GM18858 (cell line): Measurements from ENCODE around the gene DNAAF1.
"Not testable (repeated sequence)": the region's sequence is repeated elsewhere in the genome, so short reads cannot be mapped to it uniquely, and the experiment has no call there.

Experiments used
- ATAC-seq: cut with Tn5 transposase; IDR thresholded peaks from one replicate; pipeline ENCODE4 v1.9.1; 2021; ENCODE audit not compliant: unreplicated experiment

The DNAAF1 gene

DNA sequence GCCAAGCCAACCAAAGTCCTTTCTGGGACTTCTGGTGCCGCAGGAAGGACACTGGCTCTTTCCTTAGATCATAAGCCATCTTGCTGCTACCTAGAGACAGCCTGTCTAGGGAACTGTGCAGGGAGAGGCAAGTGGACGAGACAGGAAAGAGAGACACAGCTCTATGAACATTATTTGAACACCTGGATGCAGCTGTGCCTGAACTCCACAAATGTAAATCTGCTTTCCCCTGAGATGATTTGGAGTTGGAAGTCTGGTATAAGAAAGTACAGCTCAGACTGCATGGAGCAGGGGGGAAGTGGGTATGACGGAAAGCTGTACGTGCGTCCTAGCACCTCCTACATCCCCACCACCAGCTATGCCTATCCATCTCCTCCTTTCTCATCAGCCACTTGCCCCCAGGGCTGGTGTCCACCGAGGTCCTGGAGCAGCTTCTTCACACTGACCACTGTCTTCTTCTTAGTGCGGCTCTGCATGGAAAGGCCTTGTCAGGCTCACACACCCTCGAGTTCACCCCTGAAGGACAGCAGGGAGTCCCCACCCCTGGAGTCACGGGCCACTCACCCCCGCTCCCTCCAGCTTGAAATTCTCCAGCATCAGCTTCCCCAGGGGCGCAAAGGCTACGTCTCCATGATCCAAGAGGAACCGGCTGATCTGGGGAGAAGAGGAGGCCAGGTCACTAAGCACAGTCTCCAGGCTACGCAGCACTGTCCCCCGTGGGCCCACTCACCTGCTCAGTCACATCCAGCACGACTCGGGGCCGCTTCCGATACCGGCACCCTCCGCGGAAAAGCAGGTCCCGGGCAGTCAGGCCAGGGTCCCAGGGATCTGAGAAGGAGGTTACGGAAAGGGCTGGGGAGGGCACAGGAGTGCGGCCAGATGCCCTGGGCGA, 37.8 kb downstream of the DNAAF1 start:
- ATAC-seq, result no peak

DNA sequence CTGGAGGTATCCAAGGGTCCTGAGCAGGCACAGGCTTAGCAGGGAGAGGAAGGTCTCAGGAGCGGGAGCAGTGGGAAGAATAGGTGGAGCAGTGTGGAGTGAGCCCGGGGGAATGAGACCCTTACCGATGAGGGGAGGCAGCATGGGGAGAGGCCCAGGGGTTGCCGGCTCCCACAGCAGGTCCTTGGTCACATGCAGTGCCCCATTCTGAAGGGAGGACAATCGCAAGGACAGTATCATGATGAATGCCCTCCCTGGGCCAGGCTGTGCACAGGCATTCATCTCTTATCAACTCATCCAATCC, 38.4 kb downstream of the DNAAF1 start:
- ATAC-seq, result no peak

DNA sequence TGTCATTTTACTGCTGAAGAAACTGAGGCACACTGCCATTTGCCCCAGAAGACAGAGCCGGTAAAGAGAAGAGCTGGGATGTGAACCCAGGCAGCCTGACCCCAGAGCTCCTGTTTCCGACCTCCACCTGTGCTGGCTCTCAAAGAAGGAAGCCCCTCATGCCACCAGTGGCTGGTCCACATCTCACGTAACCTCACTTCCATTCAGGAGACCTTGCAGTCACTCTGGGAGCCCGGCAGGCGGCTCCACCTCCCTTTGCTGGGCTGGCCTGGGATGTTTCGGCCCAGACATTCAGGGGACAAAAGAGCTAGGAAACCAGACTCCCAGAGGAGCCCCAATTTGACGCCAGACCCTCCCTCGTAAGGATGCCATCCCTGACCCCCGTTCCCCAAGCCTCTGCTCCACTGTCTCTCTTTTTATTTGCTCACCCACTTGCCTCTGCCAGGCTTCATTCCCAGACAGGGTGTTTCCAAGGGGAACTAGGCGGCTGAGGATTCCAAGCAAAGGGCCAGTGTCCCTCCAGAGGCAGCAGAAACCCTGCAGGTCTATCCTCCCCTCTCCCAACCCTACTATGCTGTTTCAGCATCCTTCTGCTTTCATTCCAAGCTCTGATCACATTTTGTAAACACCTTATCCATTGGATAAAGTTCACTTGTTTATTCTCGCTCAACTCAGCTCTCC, 38.9 kb downstream of the DNAAF1 start:
- ATAC-seq, result no peak

DNA sequence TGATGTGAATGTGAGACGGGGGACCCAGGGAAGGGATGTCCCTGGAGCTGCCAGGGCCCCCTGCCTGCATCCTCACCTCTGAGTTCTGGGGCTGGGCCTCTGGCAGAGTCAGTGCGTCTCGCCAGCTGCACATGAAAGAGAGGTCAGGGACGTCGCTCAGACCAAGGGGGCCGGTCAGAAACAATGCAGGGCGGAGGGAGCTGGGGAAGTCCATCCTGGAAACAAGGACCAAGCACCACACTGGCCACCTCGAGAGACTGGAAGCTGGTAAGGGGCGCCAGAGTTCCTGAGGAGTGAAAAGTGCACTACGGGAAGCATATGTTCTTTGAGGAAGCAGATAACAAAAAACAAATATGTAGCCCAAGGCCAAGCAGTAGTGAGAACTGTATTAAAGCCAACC, 39.7 kb downstream of the DNAAF1 start:
- no peak for ATAC-seq

DNA sequence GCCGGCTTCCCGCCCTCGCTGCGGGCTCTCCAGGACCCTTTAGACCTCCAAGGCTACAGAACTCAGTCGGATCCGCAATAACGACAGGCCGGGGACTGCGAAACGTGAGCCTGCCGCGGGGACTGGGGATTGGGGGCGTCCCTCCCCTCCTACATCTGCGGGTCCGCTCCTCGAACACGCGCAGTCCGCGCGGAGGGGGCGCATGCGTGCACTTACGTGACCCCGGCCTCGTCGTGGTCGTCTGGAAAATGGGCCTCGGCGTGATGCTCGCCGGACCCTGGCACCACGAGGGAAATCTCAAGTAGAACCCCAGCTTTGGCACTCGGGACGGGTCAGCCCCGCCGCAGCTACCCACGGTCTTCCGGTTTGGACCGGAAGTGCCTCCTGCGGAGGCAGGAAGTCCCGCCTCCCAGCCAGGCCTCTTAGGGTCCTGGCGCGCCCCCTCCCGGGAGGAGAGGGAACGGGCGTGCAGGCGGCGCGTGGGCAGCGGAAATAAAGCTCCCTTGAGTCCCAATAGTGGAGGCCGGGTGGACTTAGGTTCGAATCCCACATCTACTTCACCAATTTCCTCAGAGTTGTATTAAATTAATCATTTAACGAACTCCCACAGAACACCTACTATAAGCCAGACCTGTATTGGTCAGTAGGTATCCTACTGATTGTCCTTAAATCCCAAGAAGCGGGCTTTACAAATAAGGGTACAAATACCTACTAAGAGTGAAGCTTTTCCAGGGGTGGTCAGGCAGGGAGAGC, 41.8 kb downstream of the DNAAF1 start, which contains the start of gene TAF1C:
TSS of gene TAF1C (minus strand) at position 373 of the 753 bp plus-strand sequence. CDS start 2,069 bp downstream, outside the sequence.
- ATAC-seq, result peak; percentile 90

DNA sequence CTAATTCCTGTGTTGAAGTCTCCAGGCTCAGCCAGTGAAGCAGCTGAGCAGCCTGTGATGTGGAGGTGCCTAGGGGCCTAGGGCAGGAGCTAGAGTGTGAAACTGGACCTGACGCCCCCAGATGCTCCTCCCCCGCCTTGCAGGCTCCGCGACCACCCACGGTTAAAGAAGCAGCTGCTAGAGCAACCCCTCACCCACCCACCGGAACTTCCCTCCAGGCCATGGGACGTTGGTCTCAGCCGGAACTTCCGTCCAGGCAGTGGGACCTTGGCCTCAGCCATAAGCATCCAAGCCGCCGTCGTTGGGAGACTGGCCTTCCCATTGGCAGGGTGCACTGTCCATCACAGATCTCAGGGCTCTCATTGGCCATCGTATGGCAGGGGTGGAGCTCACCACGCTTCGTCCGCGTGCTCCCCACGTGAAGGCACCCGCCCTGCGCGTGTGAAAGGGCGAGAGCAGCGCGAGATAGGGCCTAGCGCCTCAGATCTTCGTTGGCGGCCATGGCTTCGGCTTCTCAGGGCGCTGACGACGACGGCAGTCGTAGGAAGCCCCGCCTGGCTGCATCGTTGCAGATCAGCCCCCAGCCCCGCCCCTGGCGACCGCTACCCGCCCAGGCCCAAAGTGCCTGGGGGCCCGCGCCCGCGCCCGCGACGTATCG, 45.8 kb downstream of the DNAAF1 start, which contains the start of gene ADAD2:
TSS of gene ADAD2 (plus strand) at position 427 of the 658 bp plus-strand sequence. CDS start at position 501, 74 bp downstream.
- no peak for ATAC-seq

DNA sequence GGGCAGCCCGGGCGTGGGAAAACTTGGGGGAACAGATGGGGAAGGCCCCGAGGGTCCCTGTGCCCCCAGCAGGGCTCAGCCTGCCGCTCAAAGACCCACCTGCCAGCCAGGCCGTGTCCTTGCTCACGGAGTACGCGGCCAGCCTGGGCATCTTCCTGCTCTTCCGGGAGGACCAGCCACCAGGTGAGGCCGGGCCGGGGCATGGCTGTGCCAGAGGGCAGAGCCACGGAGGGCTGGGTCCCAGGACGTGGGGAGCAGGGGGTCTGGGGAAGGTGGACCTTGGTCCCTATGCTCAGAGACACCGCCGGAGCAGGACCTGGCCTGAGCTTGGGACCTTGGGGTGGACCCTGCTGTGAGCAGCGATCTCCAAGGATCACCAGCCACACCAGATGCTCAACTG, 46.4 kb downstream of the DNAAF1 start:
- ATAC-seq, result no peak

DNA sequence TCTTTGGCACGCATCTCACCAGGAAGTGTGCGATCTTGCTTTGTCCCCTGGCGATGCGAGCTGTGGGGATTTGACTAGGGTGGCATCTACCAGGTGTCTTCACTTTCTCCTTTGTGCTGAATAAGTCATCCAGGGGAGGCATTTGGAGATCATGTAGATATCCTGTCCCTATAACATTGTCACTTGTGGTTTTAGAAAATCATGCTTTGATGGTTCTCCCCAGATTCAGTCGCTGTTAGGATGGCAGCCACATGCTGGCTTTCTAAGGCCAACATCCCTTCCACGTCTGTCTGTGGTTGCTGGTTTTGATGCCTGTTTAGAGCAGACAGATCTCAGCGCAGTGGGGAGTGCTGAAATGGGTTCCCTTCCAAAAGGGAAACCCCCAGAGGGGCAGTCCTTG, 48.4 kb downstream of the DNAAF1 start:
- ATAC-seq, result no peak

DNA sequence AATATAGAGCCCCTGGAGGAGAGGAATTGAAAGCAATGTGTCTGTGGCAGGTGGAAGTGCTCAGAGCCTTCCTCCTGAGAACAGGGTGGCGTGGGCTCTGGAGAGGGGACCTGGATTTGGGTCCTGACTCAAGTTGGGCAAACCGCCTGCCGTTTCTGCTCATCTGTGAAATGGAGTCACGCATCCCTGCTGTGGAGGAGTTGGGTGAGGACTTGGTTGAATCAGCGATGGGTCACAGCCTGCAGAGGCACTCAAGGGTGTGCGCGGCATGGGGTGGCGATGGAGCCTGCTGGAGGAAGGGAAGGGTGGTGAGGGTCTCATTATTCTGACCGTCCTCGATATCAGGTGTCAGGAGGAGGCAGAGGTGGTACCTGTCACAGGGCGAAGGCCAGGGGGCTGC, 48.9 kb downstream of the DNAAF1 start:
- ATAC-seq, result no peak

DNA sequence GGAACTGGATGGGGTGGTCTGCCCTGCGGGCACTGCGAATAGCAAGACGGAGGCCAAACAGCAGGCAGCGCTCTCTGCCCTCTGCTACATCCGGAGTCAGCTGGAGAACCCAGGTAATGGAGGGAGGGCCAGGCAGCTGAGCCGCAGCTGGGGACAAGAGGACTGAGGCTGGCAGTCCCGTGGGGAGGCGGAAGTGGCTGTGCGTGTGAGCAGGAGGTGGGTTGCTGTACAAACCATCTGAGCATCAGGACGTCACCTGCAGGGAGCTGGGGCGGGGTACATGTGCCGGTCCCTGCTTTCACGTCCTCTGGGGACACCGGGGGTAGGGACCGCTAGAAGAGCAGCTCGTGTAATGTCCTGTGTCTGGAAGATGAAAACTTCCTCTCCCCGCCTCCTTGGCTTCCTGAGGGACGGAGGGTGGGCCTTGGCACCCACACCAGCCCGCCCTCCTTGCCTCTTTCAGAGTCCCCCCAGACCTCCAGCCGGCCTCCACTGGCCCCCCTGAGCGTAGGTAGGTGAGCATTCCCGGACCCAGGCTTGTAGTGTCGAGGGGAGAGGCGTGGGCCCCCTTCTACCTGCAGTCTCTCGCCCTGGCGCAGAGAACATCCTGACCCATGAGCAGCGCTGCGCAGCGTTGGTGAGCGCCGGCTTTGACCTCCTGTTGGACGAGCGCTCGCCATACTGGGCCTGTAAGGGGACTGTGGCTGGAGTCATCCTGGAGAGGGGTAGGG, 49.5 kb downstream of the DNAAF1 start:
- ATAC-seq, result no peak

DNA sequence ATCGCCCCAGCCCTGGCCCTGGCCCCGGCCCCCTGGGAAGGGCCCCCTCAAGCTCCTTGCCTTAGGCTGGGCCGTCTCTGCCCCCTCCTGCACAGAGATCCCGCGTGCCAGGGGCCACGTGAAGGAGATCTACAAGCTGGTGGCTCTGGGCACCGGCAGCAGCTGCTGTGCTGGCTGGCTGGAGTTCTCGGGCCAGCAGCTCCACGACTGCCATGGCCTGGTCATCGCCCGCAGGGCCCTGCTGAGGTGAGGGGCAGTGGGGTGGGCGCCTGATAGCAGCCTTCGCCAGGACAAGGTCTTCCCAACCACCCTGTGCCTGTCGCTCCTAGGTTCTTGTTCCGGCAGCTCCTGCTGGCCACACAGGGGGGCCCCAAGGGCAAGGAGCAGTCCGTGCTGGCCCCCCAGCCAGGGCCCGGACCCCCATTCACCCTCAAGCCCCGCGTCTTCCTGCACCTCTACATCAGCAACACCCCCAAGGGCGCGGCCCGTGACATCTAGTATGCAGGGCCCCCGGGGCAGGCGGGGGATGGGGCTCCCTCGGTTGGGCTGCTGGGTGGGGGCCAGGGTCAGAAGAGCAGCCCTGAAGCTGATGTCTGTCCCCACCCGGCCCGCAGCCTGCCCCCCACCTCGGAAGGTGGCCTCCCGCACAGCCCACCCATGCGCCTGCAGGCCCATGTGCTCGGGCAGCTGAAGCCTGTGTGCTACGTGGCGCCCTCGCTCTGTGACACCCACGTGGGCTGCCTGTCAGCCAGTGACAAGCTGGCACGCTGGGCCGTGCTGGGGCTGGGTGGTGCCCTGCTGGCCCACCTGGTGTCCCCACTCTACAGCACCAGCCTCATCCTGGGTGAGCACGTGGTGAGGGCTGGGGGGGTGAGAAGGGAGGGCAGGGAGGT, 50.3 kb downstream of the DNAAF1 start:
- no peak for ATAC-seq

DNA sequence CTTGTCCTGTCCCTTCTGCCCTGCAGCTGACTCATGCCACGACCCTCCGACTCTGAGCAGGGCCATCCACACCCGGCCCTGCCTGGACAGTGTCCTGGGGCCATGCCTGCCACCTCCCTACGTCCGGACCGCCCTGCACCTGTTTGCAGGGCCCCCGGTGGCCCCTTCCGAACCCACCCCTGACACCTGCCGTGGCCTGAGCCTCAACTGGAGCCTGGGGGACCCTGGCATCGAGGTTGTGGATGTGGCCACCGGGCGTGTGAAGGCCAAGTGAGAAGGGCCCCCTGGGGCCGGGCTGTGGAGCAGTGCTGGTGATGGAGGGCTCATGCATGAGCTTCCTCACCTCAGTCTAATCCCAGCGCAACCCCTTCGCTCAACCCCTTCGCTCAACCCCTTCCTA, 51.0 kb downstream of the DNAAF1 start:
- ATAC-seq, result no peak

DNA sequence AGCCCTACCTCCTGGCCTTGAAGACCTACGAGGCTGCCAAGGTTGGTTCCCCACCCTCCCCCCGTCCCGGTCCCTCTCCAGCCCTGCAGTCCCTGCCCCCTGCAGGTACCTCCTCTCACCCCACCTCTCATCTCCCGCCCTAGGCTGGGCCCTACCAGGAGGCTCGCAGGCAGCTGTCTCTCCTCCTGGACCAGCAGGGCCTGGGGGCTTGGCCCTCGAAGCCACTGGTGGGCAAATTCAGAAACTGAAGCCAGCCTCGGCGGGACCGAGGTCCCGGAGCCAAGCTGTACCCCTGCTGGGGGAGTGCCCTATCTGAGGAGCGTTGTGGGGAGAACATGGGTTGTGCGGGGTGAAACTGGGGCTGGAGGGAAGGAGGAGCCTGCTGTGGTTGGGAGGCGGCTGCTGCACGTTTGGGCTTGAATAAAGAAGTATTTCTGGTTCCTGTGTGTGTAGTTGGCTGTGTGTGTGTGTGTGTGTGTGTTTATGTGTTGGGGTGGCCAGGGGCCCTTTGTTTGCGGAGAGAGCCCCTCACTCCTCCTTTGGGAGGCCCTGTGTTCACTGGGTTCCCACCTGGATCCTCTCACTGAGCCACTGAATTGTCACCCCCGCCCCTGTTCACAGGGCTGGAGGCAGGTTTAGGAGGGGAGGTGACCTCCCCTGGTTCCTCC, 51.8 kb downstream of the DNAAF1 start:
- no peak for ATAC-seq

DNA sequence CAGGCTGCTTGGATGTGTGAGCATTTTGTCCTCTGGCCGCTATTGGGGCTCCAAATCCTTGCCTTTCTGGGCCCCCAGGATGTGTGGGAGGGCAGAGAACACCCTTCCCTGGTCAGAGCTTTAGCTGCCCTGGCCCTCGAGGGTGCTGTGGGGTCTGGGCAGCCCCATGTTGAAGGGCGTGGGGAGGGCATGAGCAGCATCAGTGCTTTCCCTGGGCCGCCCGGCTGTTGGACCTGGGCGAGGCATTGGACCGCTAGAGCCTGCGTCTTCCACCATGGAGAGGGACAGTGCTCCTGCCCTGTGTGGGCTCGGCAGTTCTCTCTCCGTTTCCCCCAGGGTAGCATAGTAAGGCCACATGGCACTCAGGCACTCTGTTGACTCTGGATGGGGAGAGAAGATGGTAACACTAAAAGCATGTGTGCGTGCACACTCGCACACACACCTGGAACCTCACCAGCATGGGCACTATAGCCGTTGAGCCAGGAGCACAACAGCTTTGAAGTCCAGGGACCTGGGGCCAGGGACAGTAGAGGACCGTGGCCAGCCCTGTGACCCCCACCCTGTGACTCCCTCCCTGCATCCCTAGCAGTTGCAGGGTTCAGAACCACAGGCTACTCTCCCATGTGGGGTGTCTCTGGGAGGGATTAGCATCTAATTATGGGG, 52.5 kb downstream of the DNAAF1 start:
- no peak for ATAC-seq

DNA sequence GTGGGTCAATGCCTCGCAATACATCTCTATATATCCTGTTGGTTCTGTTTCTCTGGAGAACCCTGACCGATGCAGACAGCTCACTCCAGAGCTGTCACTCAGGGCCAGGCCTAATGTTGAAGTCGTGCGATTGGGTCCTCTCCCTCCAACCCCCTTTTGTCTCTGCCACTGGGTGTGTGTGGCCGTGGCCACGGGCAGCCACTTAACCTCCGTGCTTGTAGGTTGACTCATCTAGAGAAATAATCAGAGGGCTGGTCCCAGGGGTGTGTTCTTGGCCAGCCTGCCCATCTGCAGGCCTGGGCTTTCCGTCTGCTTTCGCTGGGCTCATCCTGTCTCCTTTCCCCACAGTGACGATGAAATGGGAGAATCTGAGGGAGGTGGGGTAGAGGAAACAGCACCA, 53.3 kb downstream of the DNAAF1 start:
- no peak for ATAC-seq

DNA sequence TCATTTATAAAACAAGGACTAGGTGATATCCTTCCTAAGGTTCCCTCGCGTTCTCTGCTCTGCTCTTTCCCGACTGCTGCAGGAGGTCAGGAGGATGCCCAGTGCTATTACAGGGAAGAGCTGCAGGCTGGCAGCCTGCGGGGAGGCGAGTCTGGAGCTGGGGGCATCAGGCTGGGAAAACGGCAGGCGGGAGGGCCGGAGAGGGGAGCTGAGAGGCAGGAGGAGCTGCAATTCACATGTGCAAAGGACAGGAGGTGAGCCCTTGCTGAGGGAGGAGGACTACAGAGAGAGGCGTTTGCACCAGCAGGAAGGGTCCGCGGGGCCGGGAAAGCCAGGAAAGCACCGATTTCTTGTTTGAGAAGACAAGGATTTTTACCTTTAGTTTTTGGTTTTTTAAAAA, 54.0 kb downstream of the DNAAF1 start:
- no peak for ATAC-seq

DNA sequence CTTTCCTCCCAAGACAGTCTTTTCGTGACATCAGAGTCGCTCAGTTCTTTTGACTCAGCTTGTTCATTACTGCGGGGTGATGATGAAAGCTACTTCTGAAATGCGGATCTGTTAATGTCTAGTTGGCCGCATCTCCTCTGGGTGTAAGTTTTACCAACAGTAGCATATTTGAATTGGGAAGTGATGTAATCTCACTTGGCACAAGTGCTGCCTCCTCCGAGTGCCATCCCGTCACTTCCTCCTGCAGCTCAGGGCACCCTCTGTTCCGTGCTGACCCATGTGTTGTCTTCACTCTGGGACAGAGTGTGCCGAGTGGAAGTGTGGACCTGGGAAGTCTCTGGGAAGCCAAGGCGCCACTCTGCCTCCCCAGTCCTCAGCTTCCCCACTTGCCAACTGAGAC, 54.8 kb downstream of the DNAAF1 start:
- no peak for ATAC-seq

DNA sequence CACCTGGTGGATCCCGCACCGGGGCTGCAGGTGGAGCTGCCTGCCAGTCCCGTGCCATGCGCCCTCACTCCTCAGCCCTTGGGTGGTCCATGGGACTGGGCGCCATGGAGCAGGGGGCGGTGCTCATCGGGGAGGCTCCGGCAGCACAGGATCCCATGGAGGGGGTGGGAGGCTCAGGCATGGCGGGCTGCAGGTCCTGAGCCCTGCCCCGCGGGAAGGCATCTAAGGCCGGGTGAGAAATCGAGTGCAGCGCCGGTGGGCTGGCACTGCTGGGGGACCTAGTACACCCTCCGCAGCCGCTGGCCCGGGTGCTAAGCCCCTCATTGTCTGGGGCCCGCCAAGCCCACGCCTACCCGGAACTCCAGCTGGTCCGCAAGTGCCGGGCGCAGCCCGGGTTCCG, 59.4 kb downstream of the DNAAF1 start:
- ATAC-seq, result not testable (repeated sequence)
